Hepatocyte (in vitro differentiated cells): ENCODE data around the gene NINJ1.

ENCODE experiments used
- CTCF ChIP-seq: fragments of 200-600 bp; sonication (generic); IDR thresholded peaks from 2 replicates; pipeline ENCODE4 v1.5.1; 2016; ENCODE audit warnings: antibody characterized with exemption, mild to moderate bottlenecking; ENCODE audit not compliant: poor library complexity
- EZH2 ChIP-seq: fragments of 200-600 bp; sonication (generic); IDR thresholded peaks from 2 replicates; pipeline ENCODE4 v1.6.1; 2016; ENCODE audit warnings: antibody characterized with exemption, mild to moderate bottlenecking, borderline replicate concordance

GRCh38 chr9:93084471-93084881, 49.6 kb downstream of the NINJ1 start:
- TF ChIP-seq CTCF (no peak), EZH2 (no peak)
